Muscle of leg (tissue), 11 donors: ENCODE results near the gene IPO13. TPM values are rescaled to one million over a fixed set of nuclear protein-coding genes. Genes with fewer than 3 reads are reported as not detected.

Source experiments
- DNase-seq: peaks from one replicate; pipeline ENCODE4 v3.0.0; 2013
- H3K27ac ChIP-seq: one replicate; pipeline ENCODE4 v1.5.1; 2013; ENCODE audit warnings: mild to moderate bottlenecking, low read length, control low read depth
- H3K27me3 ChIP-seq: one replicate; pipeline ENCODE4 v1.6.1; 2013; ENCODE audit warnings: low read length; ENCODE audit not compliant: control insufficient read depth, insufficient read depth
- H3K36me3 ChIP-seq: one replicate; pipeline ENCODE4 v1.6.1; 2013; ENCODE audit warnings: low read length; ENCODE audit not compliant: control insufficient read depth, insufficient read depth
- H3K4me1 ChIP-seq: one replicate; pipeline ENCODE4 v1.6.1; 2013; ENCODE audit warnings: low read length; ENCODE audit not compliant: control insufficient read depth, insufficient read depth
- H3K4me3 ChIP-seq: one replicate; pipeline ENCODE4 v1.5.1; 2013; ENCODE audit warnings: low read length, control low read depth
- H3K9me3 ChIP-seq: replicated peaks from 2 replicates; pipeline ENCODE4 v1.6.1; 2013; ENCODE audit warnings: low read depth, low read length; ENCODE audit not compliant: control insufficient read depth
- WGBS: methylation state at CpG from one replicate; pipeline ENCODE4 v1.1.5; 2013; ENCODE audit warnings: missing lambda C conversion rate; ENCODE audit not compliant: insufficient coverage; 5-methylcytosine and 5-hydroxymethylcytosine counted together
- polyA plus RNA-seq, 8 donors: library from polyadenylated mRNA; unstranded; fragments of 120-200 nt; gene quantifications; one replicate each; pipeline versions ENCODE4 v1.2.1 to v1.2.3, GENCODE V29; 2013; ENCODE audit warnings: inconsistent platforms in 1 of 8, low replicate concordance in 1 of 8; ENCODE audit not compliant: insufficient read length in 8 of 8, insufficient read depth in 1 of 8
- total RNA-seq: library from RNA; stranded (reverse); fragments of 120-200 nt; gene quantifications from one replicate; pipeline ENCODE4 v1.2.4, GENCODE V29; 2013

The IPO13 gene
- total and polyA plus RNA-seq, 9 donors: 15.6 to 28.7 (median 24.1) TPM

- Histone ChIP-seq H3K9me3 (no peaks in the 10 kb centered on the region), H3K36me3 (no peaks in the 10 kb centered on the region), H3K27ac (no peak overlapping the region), H3K4me1 (peaks cover 40% of the 10 kb centered on the region), H3K4me3 (no peak overlapping the region), H3K27me3 (peaks cover 26% of the 10 kb centered on the region)
- DNase-seq: peak; percentile 52
- WGBS: 7% methylated on average over 56 of the region's 56 CpGs
These were observed 10.2 kb upstream of the IPO13 start for GRCh38 chr1:43936431-43937151.

DNA sequence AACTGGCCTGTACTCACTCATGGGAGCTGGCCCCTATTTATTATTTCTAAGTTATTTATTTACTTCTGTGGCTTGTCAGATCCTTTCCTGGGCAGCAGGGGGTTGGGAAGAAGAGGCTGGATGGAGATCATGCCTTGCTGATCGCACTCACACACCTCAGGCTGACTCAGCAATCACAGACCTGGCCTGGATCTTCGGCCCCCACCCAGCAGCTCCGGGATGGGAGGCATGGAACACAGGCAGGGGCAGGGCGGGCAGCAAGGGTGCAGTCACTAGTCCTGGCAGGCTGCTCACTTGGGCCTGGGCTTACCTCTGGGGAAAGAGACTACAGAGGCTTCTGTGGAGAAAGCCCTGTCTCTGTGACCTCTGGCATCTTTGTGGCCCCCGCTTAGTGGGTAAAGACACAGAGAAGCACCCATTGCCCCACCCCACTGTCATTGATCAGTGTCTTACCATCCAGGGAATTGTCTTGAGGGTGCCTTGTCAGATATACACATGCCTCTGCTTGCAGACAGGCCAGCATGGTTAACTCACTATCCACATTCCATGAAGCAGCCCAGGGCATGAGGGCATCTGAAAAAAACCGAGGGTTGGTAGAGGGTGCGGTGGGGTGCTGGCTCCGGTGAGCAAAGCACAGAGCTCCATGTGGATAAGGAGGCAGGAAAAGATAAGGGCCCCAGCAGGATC lies 9.4 kb upstream of the IPO13 start:
- DNase-seq: no peak
- H3K27ac ChIP-seq: no peak overlapping the region
- no peak overlapping the region for H3K4me3 ChIP-seq
- H3K27me3 ChIP-seq: peaks cover 26% of the 10 kb centered on the region
- peaks cover 40% of the 10 kb centered on the region for H3K4me1 ChIP-seq
- WGBS: 92% methylated on average over 4 of the region's 8 CpGs
- H3K9me3 ChIP-seq: no peaks in the 10 kb centered on the region
- no peaks in the 10 kb centered on the region for H3K36me3 ChIP-seq

- H3K27me3 ChIP-seq: peaks cover 21% of the 10 kb centered on the region
- peaks cover under 1% of the 10 kb centered on the region for H3K36me3 ChIP-seq
- 56% methylated on average over 10 of the region's 10 CpGs for whole genome bisulfite sequencing
- DNase-seq: no peak
- peaks cover 31% of the 10 kb centered on the region for H3K4me1 ChIP-seq
- H3K4me3 ChIP-seq: no peak overlapping the region
- H3K9me3 ChIP-seq: no peaks in the 10 kb centered on the region
- H3K27ac ChIP-seq: no peak overlapping the region
These were observed 8.4 kb upstream of the IPO13 start for GRCh38 chr1:43938383-43938782.

DNA sequence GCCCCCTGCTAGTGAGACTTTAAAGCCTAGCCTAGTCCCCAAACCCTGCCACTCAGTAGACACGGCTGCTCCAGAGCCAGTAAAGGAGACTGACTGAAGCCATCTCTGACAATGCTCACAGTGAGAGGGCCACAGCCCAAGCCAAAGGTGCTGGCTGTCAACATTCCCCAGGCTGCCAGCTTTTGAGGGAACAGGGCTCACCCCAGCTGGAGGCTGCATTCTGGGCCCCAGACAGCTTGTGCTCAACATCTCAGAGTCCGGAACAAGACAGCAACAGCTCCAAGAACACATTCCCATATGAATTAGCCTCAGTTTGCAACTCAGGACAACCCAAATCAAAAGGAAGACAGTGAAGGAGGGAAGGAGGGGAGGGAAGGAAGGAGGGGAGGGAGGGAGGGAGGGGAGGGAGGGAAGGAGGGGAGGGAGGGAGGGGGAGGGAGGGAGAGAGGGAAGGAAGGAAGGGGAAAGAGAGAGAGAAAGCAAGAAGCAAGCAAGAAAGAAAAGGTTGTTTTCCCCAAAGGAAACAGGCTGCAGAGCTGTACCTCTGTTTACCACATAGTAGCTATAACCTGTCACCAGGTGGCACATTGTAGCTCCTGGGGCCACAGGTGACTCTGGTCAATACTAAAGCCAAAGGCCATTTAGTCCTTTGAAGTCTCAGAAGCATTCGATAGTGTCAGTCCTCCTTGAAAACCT lies 7.7 kb upstream of the IPO13 start:
- Histone ChIP-seq H3K27ac (no peak overlapping the region), H3K27me3 (peaks cover 16% of the 10 kb centered on the region), H3K9me3 (no peaks in the 10 kb centered on the region), H3K4me1 (peaks cover 25% of the 10 kb centered on the region), H3K4me3 (no peak overlapping the region), H3K36me3 (peaks cover 3% of the 10 kb centered on the region)
- DNase-seq: peak; percentile 75
- 38% methylated on average over 2 of the region's 3 CpGs for WGBS

DNA sequence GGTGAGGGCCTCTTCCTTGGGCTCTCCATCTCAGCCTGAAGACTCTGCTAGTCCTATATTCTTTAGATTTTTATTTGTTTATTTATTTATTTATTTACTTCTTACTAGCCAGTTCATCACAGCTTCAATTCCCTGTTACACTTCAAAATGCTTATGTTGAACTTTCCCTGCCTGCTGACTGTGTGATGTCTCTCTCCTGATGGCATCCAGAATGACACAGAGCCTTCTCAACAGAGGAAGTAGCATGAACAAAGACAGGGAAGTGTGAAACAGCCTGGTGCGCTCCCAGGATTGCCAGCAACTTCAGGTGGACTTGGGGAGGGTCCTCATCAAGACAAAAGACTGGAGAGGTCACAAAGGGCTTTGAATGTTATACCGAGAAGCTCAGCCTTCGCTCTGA lies 4.3 kb upstream of the IPO13 start:
- Histone ChIP-seq H3K27me3 (no peaks in the 10 kb centered on the region), H3K9me3 (no peaks in the 10 kb centered on the region), H3K4me3 (no peak overlapping the region), H3K4me1 (peaks cover 22% of the 10 kb centered on the region), H3K27ac (no peak overlapping the region), H3K36me3 (peaks cover 3% of the 10 kb centered on the region)
- DNase-seq: no peak
- WGBS: 84% methylated on average over 3 of the region's 3 CpGs

DNA sequence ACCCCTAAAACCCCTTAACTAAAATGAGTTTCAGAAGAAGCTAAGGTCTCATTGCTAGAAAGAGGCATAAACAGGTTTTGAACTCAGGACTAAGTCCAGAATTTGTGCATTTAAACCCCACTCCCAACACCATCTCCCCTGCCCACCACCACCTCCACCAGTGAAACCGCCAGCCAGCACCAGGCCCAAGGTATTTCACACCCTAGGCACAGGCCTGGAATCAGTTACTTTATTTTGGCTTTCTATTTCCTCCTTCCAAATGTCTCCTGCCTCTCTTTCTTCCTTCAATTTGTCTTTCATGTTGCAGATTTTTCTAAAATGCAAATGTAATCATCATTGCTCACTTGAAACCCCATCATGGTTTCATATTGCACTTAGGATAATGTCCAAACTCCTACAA lies 1.9 kb upstream of the IPO13 start:
- Histone ChIP-seq H3K27me3 (no peaks in the 10 kb centered on the region), H3K4me1 (peaks cover 36% of the 10 kb centered on the region), H3K4me3 (no peak overlapping the region), H3K27ac (no peak overlapping the region), H3K36me3 (peaks cover 8% of the 10 kb centered on the region), H3K9me3 (no peaks in the 10 kb centered on the region)
- no peak for DNase-seq
- 100% methylated on average over 1 of the region's 1 CpG for WGBS

- no peaks in the 10 kb centered on the region for H3K27me3 ChIP-seq
- H3K4me1 ChIP-seq: peaks cover 39% of the 10 kb centered on the region
- no peaks in the 10 kb centered on the region for H3K9me3 ChIP-seq
- WGBS: no CpG with 5 or more reads among the region's 3 CpGs
- H3K4me3 ChIP-seq: peak overlapping the region; percentile 67
- peak; percentile 39 for DNase-seq
- H3K36me3 ChIP-seq: peaks cover 16% of the 10 kb centered on the region
- H3K27ac ChIP-seq: peak overlapping the region; percentile 91
These were observed 995 bp upstream of the IPO13 start for GRCh38 chr1:43945674-43946235.

GRCh38 chr1:43947061-43947873 lies 517 bp downstream of the IPO13 start:
- Histone ChIP-seq H3K9me3 (no peaks in the 10 kb centered on the region), H3K4me3 (peak overlapping the region; percentile 67), H3K27ac (peak overlapping the region; percentile 94), H3K4me1 (peaks cover 41% of the 10 kb centered on the region), H3K27me3 (no peaks in the 10 kb centered on the region), H3K36me3 (peaks cover 22% of the 10 kb centered on the region)
- DNase-seq: peak; percentile 44
- WGBS: 4% methylated on average over 23 of the region's 27 CpGs

- 0% methylated on average over 1 of the region's 3 CpGs for WGBS
- no peaks in the 10 kb centered on the region for H3K9me3 ChIP-seq
- H3K4me3 ChIP-seq: peak overlapping the region; percentile 67
- peaks cover 25% of the 10 kb centered on the region for H3K36me3 ChIP-seq
- no peaks in the 10 kb centered on the region for H3K27me3 ChIP-seq
- H3K27ac ChIP-seq: peak overlapping the region; percentile 8
- peaks cover 41% of the 10 kb centered on the region for H3K4me1 ChIP-seq
- no peak for DNase-seq
These were observed 1.2 kb downstream of the IPO13 start for GRCh38 chr1:43947874-43948437.
